GM13976 (cell line): Measurements from ENCODE around the gene AOC3.
A peak's percentile ranks its signal among the peaks of the same experiment; 100 is the strongest.

Experiments used
- DNase-seq: peaks from one replicate; pipeline ENCODE4 v3.0.0; 2012; ENCODE audit warnings: low spot score
- in situ Hi-C: fragments of 300-500 bp; cut with MboI; formaldehyde crosslinking; loops from one replicate; pipeline ENCODE4 v1.12.0; 2022; ENCODE audit warnings: low sequenced_read_pairs, mixed read lengths, inconsistent platforms; ENCODE audit not compliant: unreplicated experiment
- TF ChIP-seq, protein P1 (sequence below): IDR thresholded peaks from 2 replicates; pipeline ENCODE4 v1.5.1; 2012; ENCODE audit warnings: borderline replicate concordance, mild to moderate bottlenecking; ENCODE audit not compliant: insufficient read depth; ENCODE audit errors: extremely low read depth, missing control alignments, control extremely low read depth

The AOC3 gene

GRCh38 chr17:42832213-42832933 lies 18.6 kb upstream of the AOC3 start:
- DNase-seq = no peak
- in situ Hi-C loops = no loop called here
- TF ChIP-seq, protein P1, sequence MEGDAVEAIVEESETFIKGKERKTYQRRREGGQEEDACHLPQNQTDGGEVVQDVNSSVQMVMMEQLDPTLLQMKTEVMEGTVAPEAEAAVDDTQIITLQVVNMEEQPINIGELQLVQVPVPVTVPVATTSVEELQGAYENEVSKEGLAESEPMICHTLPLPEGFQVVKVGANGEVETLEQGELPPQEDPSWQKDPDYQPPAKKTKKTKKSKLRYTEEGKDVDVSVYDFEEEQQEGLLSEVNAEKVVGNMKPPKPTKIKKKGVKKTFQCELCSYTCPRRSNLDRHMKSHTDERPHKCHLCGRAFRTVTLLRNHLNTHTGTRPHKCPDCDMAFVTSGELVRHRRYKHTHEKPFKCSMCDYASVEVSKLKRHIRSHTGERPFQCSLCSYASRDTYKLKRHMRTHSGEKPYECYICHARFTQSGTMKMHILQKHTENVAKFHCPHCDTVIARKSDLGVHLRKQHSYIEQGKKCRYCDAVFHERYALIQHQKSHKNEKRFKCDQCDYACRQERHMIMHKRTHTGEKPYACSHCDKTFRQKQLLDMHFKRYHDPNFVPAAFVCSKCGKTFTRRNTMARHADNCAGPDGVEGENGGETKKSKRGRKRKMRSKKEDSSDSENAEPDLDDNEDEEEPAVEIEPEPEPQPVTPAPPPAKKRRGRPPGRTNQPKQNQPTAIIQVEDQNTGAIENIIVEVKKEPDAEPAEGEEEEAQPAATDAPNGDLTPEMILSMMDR = no peak

DNA sequence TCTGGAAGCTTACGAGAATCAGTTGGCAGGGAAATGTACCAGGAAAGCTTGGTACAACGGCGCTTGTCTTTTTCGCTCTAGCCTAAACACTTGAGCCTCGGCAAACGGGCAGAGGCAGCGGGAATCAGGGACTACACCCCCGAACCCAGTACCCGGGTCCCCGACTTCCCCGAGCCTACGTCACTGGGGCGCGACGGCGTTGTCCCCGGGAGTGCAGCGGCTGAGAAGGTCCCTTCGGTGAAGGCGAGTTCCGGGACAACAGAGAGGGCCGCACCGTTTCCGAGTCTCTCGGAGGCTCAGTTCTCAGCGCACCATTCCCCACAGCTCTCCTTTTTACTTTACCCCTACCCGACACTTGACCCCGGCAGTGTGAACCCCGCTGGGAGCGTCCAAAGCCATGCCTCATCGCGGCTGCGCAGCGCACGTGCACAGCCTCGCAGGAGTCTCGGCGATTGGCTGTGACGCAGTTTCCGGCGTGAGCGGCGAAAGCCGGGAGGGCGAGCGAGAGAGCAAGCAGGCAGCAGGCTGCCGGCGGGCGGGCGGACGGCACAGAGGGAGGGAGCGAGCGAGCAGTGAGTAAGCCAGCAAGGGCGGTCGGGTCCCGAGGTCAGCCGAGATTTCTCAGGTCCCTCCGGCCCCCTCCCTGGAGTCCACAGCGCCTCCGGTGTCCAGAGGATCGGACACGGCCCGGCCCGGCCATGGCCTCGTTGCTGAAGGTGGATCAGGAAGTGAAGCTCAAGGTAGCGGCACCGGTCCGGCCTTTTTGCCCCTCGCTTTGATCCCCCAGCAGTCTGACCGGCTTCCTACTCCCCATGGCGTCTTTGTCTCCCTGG lies 17.8 kb upstream of the AOC3 start, which contains the start of gene PSME3:
PSME3 (plus strand) TSS at position 464 of the 833 bp plus-strand sequence; CDS start at position 699, 235 bp downstream.
- peak; percentile 95 for DNase-seq
- TF ChIP-seq, protein P1 = no peak
- in situ Hi-C loops = no loop called here

DNA sequence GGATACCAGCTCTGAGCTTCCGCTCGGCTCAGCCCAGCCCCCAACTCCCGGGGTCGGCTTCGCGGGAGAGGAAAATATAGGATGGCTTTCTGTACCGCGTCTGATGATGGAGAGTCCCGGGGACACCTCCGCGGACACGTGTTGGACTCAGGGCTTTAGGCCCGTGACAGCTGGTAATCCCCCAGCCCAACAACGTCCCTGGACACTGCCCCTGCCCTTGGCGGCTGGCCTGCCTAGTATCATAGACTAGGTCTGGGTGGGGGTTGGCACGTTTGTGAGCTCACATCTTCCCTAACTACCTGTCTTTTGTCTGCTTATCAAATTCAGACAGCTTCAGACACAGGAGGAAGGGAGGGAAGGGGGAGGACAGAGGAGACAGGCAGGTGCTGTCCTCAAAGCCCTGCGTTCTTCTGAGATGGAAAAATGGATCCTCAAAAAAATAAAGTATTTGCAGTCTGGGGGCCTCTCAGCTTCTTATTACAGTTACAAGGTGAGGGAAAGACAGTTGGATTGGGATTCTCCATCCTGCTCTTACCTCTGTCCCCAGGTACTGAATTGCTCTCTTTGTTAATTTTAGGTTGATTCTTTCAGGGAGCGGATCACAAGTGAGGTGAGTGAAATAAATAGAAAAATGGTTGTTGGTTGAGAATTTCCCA lies 17.1 kb upstream of the AOC3 start:
- TF ChIP-seq, protein P1 = no peak
- no peak for DNase-seq
- in situ Hi-C loops = no loop called here

- in situ Hi-C loops = no loop called here
- TF ChIP-seq, protein P1 = no peak
Measured at GRCh38 chr17:42835732-42836131, 15.3 kb upstream of the AOC3 start.

DNA sequence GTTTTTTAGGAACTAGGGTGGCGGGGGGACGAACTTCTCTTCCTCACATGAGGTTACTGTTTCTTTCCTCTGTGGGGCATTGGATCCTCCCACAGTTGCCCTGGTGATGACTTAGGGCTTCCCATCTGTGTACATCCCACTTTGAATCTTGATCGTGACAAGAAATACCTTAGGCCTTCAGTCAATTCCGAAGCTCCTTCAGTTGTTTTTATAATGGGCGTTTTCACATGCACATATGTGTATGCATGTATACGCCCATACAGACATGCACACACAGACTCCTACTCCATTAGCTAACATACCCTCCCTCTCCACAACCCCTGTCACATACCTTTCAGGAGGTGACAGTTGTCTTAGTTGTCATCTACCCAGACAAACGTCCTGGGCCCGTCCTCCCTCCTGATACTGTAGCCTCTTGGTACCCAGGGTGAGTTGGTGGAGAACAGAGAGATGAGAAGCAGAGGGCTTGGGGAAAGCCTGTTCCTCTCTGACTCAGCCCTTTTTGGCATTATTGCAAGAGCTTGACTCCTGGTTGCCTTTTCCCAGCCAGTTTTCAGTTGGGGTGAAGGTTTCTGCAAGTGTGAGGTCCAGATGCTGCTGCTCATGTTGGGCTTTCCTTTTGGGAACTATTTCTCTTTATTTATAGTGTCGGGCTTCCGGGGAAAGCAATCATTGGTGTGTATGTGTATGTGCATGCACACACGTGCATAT lies 8.9 kb upstream of the AOC3 start:
- in situ Hi-C loops = no loop called here
- DNase-seq = no peak
- TF ChIP-seq, protein P1 = no peak

More at GRCh38 chr17:42835732-42836131, 15.3 kb upstream of the AOC3 start:
- no peak for DNase-seq
